B cell (primary cell): Measurements from ENCODE around the gene AMDHD1. TPM values are rescaled to one million over a fixed set of nuclear protein-coding genes. Genes with fewer than 3 reads are reported as not detected.

ENCODE experiments used
- ATAC-seq: fragments of 200-7000 bp; cut with Tn5 transposase; one replicate; pipeline ENCODE4 v1.10.0; 2021; ENCODE audit warnings: low read depth, mild to moderate bottlenecking, moderate number of reproducible peaks, moderate library complexity
- CTCF ChIA-PET: fragments of 350-600 bp; sonication (Branson Sonifier 250); formaldehyde crosslinking; loops from one replicate; lab custom pipeline; 2021; ENCODE audit warnings: antibody characterized with exemption, inconsistent platforms; lab: Charles Lee
- POLR2A ChIA-PET: fragments of 350-600 bp; sonication (Branson Sonifier 250); formaldehyde crosslinking; loops from one replicate; lab custom pipeline; 2021; ENCODE audit warnings: antibody characterized with exemption; lab: Charles Lee
- DNase-seq: peaks from one replicate; pipeline ENCODE4 v3.0.0; 2013
- H2AFZ ChIP-seq: 2 replicates; pipeline ENCODE4 v1.6.1; 2012; ENCODE audit warnings: mild to moderate bottlenecking, low read depth, low read length; ENCODE audit not compliant: insufficient read depth, poor library complexity, severe bottlenecking
- H3K27ac ChIP-seq, 2 donors: 1 replicate in 1 of 2; 2 replicates in 1 of 2; pipeline ENCODE4 v1.5.1; 2012 to 2013; ENCODE audit warnings: low read length in 2 of 2, mild to moderate bottlenecking in 2 of 2, moderate library complexity in 1 of 2
- H3K27me3 ChIP-seq, 4 experiments: fragments of 200-600 bp in 1 of 4; sonication (generic) in 1 of 4; replicated peaks in 1 of 4; 1 replicate in 2 of 4; 2 replicates in 2 of 4; pipeline versions ENCODE4 v1.6.1 to v1.7.0; 2013 to 2016; ENCODE audit warnings: low read length in 3 of 4, mild to moderate bottlenecking in 2 of 4, mixed read lengths in 1 of 4, moderate library complexity in 1 of 4; ENCODE audit not compliant: insufficient read depth in 4 of 4, control insufficient read depth in 3 of 4; ENCODE audit errors: control extremely low read depth in 1 of 4
- H3K36me3 ChIP-seq, 2 experiments: replicated peaks in 1 of 2; 1 replicate in 1 of 2; 2 replicates in 1 of 2; pipeline versions ENCODE4 v1.6.1 to v1.7.1; 2013; ENCODE audit warnings: low read length in 1 of 2; ENCODE audit not compliant: insufficient read depth in 2 of 2, control insufficient read depth in 1 of 2; ENCODE audit errors: control extremely low read depth in 1 of 2, extremely low read depth in 1 of 2
- H3K4me1 ChIP-seq, 2 donors: fragments of 200-600 bp in 1 of 2; sonication (generic) in 1 of 2; 1 replicate in 1 of 2; 2 replicates in 1 of 2; pipeline versions ENCODE4 v1.5.1 to v1.6.1; 2013 to 2017; ENCODE audit warnings: low read length in 2 of 2; ENCODE audit not compliant: control insufficient read depth in 2 of 2, insufficient read depth in 2 of 2
- H3K4me2 ChIP-seq: replicated peaks from 2 replicates; pipeline ENCODE3; 2012; ENCODE audit warnings: mild to moderate bottlenecking, low read depth, low read length; ENCODE audit not compliant: poor library complexity, severe bottlenecking
- H3K4me3 ChIP-seq, 5 experiments: fragments of 200-600 bp in 1 of 5; sonication (generic) in 1 of 5; 1 replicate in 3 of 5; 2 replicates in 2 of 5; pipeline versions ENCODE4 v1.5.1 to v1.7.0; 2011 to 2016; ENCODE audit warnings: low read length in 4 of 5, mild to moderate bottlenecking in 4 of 5, low read depth in 2 of 5, control low read depth in 1 of 5, moderate library complexity in 1 of 5; ENCODE audit not compliant: insufficient read depth in 1 of 5; ENCODE audit errors: control extremely low read depth in 1 of 5, extremely low read depth in 1 of 5
- H3K79me2 ChIP-seq: fragments of 200-600 bp; sonication (generic); one replicate; pipeline ENCODE4 v1.6.0; 2016; ENCODE audit warnings: low read length; ENCODE audit not compliant: control insufficient read depth, insufficient read depth
- H3K9ac ChIP-seq: fragments of 200-600 bp; sonication (generic); 2 replicates; pipeline ENCODE4 v1.6.1; 2017; ENCODE audit warnings: mild to moderate bottlenecking, low read length, moderate library complexity
- H3K9me3 ChIP-seq, 3 donors: one replicate each; pipeline versions ENCODE4 v1.6.1 to v1.7.1; 2013; ENCODE audit warnings: low read length in 2 of 3; ENCODE audit not compliant: control insufficient read depth in 2 of 3, insufficient read depth in 1 of 3; ENCODE audit errors: control extremely low read depth in 1 of 3
- H4K20me1 ChIP-seq: 2 replicates; pipeline ENCODE4 v1.6.0; 2012; ENCODE audit warnings: mild to moderate bottlenecking, low read length; ENCODE audit not compliant: insufficient read depth, control insufficient read depth, poor library complexity, severe bottlenecking
- H3K27ac Mint-ChIP-seq: one replicate; pipeline ENCODE4 v1.8.0; 2021; ENCODE audit warnings: mixed read lengths
- H3K27me3 Mint-ChIP-seq: one replicate; pipeline ENCODE4 v1.8.0; 2021; ENCODE audit warnings: mixed read lengths
- H3K4me1 Mint-ChIP-seq: one replicate; pipeline ENCODE4 v1.8.0; 2021; ENCODE audit warnings: mixed read lengths
- H3K4me3 Mint-ChIP-seq: one replicate; pipeline ENCODE4 v1.8.0; 2021; ENCODE audit warnings: mixed read lengths
- H3K9me3 Mint-ChIP-seq: one replicate; pipeline ENCODE4 v1.8.0; 2022; ENCODE audit warnings: mixed read lengths; ENCODE audit not compliant: insufficient read depth
- EZH2 ChIP-seq: IDR thresholded peaks from 2 replicates; pipeline ENCODE4 v1.6.1; 2012; ENCODE audit warnings: borderline replicate concordance, low read depth, mild to moderate bottlenecking, moderate library complexity, low read length; ENCODE audit not compliant: insufficient read depth, poor library complexity, severe bottlenecking
- WGBS: methylation state at CpG from one replicate; pipeline ENCODE4 v1.1.5; 2013; ENCODE audit warnings: missing lambda C conversion rate; ENCODE audit not compliant: insufficient coverage; 5-methylcytosine and 5-hydroxymethylcytosine counted together
- intact Hi-C: fragments of 100-400 bp; cut with micrococcal nuclease; formaldehyde crosslinking; loops from one replicate; pipeline ENCODE4 v1.10.0; 2022
- polyA plus RNA-seq: library from polyadenylated mRNA; depleted of rRNA; stranded (reverse); fragments of >200 nt; gene quantifications from 2 replicates; pipeline ENCODE4 v1.2.3, GENCODE V29; 2012
- total RNA-seq, 2 donors: library from RNA; stranded (reverse); fragments of 120-200 nt in 1 of 2; gene quantifications; 1 replicate in 1 of 2; 2 replicates in 1 of 2; pipeline versions ENCODE4 v1.2.3 to v1.2.4, GENCODE V29; 2013 to 2022
- TF ChIP-seq, protein P1 (sequence below): fragments of 200-600 bp; IDR thresholded peaks from one replicate; pipeline ENCODE4 v1.8.0; 2022; ENCODE audit warnings: antibody characterized with exemption, mild to moderate bottlenecking

AMDHD1 gene
- total and polyA plus RNA-seq, 2 donors (not counting 1 experiment from before 2014, with no cell fraction given) = 1.5 to 2.3 TPM

DNA sequence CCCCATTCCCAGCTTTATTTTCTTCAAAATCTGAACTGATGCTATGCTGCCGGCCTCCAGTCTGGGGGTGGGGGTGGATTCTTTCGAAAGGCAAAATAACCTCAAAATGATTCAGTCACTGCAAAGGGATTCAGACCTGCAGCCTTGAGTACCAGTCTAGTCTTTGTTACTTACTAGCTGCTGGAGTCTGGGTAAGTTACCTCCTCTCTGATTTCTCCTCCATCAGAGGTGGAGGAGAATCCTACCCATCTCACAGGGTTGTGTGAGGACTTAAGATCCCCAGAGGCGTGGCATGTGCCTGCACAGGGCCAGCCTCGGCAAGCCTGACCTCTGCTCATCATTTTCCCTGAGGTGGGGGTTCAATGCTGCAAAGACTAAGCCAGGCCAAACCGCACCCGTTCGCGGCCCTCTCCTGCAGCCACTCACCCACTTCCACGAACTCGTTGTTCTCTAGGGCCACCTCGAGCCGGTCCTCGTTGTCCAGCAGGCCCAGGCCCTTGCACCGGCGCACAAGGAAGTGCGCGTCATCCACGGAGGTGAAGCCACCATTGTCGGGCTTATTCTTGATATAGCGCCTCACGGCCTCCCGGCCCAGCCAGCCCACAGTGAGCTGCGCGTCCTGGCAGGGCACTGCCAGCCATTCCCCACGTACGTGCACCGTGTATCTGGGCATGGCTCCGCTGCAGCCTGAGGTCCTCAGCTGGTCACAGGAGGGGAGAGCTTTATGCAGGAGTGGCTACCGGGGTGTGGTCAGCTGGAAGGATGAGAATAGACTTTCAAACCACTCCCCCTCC lies 52.3 kb downstream of the AMDHD1 start:
- Histone ChIP-seq H3K27ac (no peak overlapping the region), H3K9me3 (no peaks in the 10 kb centered on the region), H3K36me3 (peaks cover 0 to 6% of the 10 kb centered on the region in 2 experiments), H2AFZ (no peak overlapping the region), H3K4me2 (no peak overlapping the region), H3K4me3 (peak overlapping the region in 1 of 5 experiments; percentile 30), H3K4me1 (peaks cover 0 to 5% of the 10 kb centered on the region in 2 donors), H3K9ac (no peak overlapping the region), H3K27me3 (no peaks in the 10 kb centered on the region), H4K20me1 (no peaks in the 10 kb centered on the region), H3K79me2 (no peaks in the 10 kb centered on the region)
- DNase-seq (no peak), ATAC-seq (no peak)
- H3K27ac Mint-ChIP-seq = no peak overlapping the region
- TF ChIP-seq EZH2 = no peak
- TF ChIP-seq, protein P1, sequence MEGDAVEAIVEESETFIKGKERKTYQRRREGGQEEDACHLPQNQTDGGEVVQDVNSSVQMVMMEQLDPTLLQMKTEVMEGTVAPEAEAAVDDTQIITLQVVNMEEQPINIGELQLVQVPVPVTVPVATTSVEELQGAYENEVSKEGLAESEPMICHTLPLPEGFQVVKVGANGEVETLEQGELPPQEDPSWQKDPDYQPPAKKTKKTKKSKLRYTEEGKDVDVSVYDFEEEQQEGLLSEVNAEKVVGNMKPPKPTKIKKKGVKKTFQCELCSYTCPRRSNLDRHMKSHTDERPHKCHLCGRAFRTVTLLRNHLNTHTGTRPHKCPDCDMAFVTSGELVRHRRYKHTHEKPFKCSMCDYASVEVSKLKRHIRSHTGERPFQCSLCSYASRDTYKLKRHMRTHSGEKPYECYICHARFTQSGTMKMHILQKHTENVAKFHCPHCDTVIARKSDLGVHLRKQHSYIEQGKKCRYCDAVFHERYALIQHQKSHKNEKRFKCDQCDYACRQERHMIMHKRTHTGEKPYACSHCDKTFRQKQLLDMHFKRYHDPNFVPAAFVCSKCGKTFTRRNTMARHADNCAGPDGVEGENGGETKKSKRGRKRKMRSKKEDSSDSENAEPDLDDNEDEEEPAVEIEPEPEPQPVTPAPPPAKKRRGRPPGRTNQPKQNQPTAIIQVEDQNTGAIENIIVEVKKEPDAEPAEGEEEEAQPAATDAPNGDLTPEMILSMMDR = no peak
- ChIA-PET POLR2A (no interaction called here), CTCF (interaction anchor here (0.6 to 1.4 kb wide), 2 partner anchors 63 to 77 kb away, joined by 3 read pairs; no protein-coding TSS in a partner anchor)
- H3K9me3 Mint-ChIP-seq = no peaks in the 10 kb centered on the region
- intact Hi-C loops = loop anchor here (5.0 kb wide), 1 partner anchor 878 kb away; no protein-coding TSS in a partner anchor
- no peaks in the 10 kb centered on the region for H3K27me3 Mint-ChIP-seq
- peaks cover 8% of the 10 kb centered on the region for H3K4me1 Mint-ChIP-seq
- H3K4me3 Mint-ChIP-seq = no peak overlapping the region
- WGBS = 99% methylated on average over 24 of the region's 29 CpGs
